Measurements from ENCODE around the gene IPCEF1.
A peak's percentile ranks its signal among the peaks of the same experiment; 100 is the strongest.
"Not testable (repeated sequence)": the region's sequence is repeated elsewhere in the genome, so short reads cannot be mapped to it uniquely, and the experiment has no call there.

Gene IPCEF1

GRCh38 chr6:154370545-154370944, 13.9 kb upstream of the IPCEF1 start:
- DNase-seq = peak; percentile 76

GRCh38 chr6:154367839-154368695, 11.5 kb upstream of the IPCEF1 start:
- no peak for DNase-seq

- no peak for DNase-seq
Measured at GRCh38 chr6:154367336-154367735, 10.7 kb upstream of the IPCEF1 start.

GRCh38 chr6:154363821-154364220, 7.2 kb upstream of the IPCEF1 start:
- DNase-seq = no peak

GRCh38 chr6:154361476-154361875, 4.9 kb upstream of the IPCEF1 start:
- DNase-seq = no peak

- no peak for DNase-seq
Measured at GRCh38 chr6:154360476-154360875, 3.9 kb upstream of the IPCEF1 start.

GRCh38 chr6:154359679-154360078, 3.1 kb upstream of the IPCEF1 start:
- no peak for DNase-seq

GRCh38 chr6:154359161-154359574, 2.6 kb upstream of the IPCEF1 start:
- DNase-seq = no peak

GRCh38 chr6:154358019-154358545, 1.5 kb upstream of the IPCEF1 start:
- DNase-seq = no peak

- no peak for DNase-seq
Measured at GRCh38 chr6:154356113-154356512, 490 bp downstream of the IPCEF1 start.

GRCh38 chr6:154354265-154354777, 2.3 kb downstream of the IPCEF1 start:
- DNase-seq = no peak

GRCh38 chr6:154353626-154354025, 3.0 kb downstream of the IPCEF1 start:
- no peak for DNase-seq

GRCh38 chr6:154352898-154353585, 3.6 kb downstream of the IPCEF1 start:
- DNase-seq = no peak

- no peak for DNase-seq
Measured at GRCh38 chr6:154350293-154350692, 6.3 kb downstream of the IPCEF1 start.

- DNase-seq = no peak
Measured at GRCh38 chr6:154347981-154348380, 8.6 kb downstream of the IPCEF1 start.

- DNase-seq = no peak
Measured at GRCh38 chr6:154345811-154346210, 10.8 kb downstream of the IPCEF1 start.

- peak; percentile 96 for DNase-seq
Measured at GRCh38 chr6:154343473-154344308, 12.9 kb downstream of the IPCEF1 start.

GRCh38 chr6:154341871-154342270, 14.7 kb downstream of the IPCEF1 start:
- DNase-seq = no peak

GRCh38 chr6:154341336-154341735, 15.3 kb downstream of the IPCEF1 start:
- DNase-seq = no peak

GRCh38 chr6:154337406-154338005, 19.1 kb downstream of the IPCEF1 start:
- no peak for DNase-seq

- DNase-seq = not testable (repeated sequence)
Measured at GRCh38 chr6:154334147-154334546, 22.5 kb downstream of the IPCEF1 start.

- no peak for DNase-seq
Measured at GRCh38 chr6:154331750-154332149, 24.9 kb downstream of the IPCEF1 start.

All from OCI-M1 (cell line).